GM23338 (cell line): Measurements from ENCODE around the gene GRK7. TPM values are rescaled to one million over a fixed set of nuclear protein-coding genes. Genes with fewer than 3 reads are reported as not detected.

Source experiments
- ATAC-seq: fragments of 200-7000 bp; cut with Tn5 transposase; 3 replicates; pipeline ENCODE4 v1.9.1; 2020
- DNase-seq: peaks from one replicate; pipeline ENCODE4 v3.0.0-alpha.2; 2015; ENCODE audit warnings: low spot score
- H2AFZ ChIP-seq: fragments of 200-600 bp; sonication (generic); 2 replicates; pipeline ENCODE4 v1.8.0; 2016; ENCODE audit warnings: antibody characterized with exemption, mild to moderate bottlenecking, moderate library complexity
- H3F3A ChIP-seq: fragments of 200-600 bp; sonication (generic); replicated peaks from 2 replicates; pipeline ENCODE4 v1.8.0; 2017; ENCODE audit warnings: antibody characterized with exemption, mixed run types, low read depth
- H3K27ac ChIP-seq: fragments of 200-600 bp; sonication (generic); 2 replicates; pipeline ENCODE4 v1.6.1; 2016; ENCODE audit warnings: low read depth
- H3K27me3 ChIP-seq: fragments of 200-600 bp; sonication (generic); 2 replicates; pipeline ENCODE4 v1.8.0; 2016; ENCODE audit warnings: mild to moderate bottlenecking, mixed run types, moderate library complexity; ENCODE audit not compliant: insufficient read depth
- H3K36me3 ChIP-seq: fragments of 200-600 bp; sonication (generic); 2 replicates; pipeline ENCODE4 v1.8.0; 2016; ENCODE audit warnings: mild to moderate bottlenecking; ENCODE audit not compliant: insufficient read depth
- H3K4me1 ChIP-seq: fragments of 200-600 bp; sonication (generic); 2 replicates; pipeline ENCODE4 v1.8.0; 2016; ENCODE audit warnings: mild to moderate bottlenecking, moderate library complexity; ENCODE audit not compliant: insufficient read depth
- H3K4me2 ChIP-seq: fragments of 200-600 bp; sonication (generic); 2 replicates; pipeline ENCODE4 v1.7.1; 2017; ENCODE audit warnings: mixed run types
- H3K4me3 ChIP-seq: fragments of 200-600 bp; sonication (generic); 2 replicates; pipeline ENCODE4 v1.6.1; 2016; ENCODE audit warnings: mixed run types
- H3K79me2 ChIP-seq: fragments of 200-600 bp; sonication (generic); replicated peaks from 2 replicates; pipeline ENCODE4 v1.8.0; 2017; ENCODE audit warnings: mild to moderate bottlenecking; ENCODE audit not compliant: insufficient read depth
- H3K9me2 ChIP-seq: fragments of 200-600 bp; sonication (generic); 2 replicates; pipeline ENCODE4 v1.8.0; 2017; ENCODE audit not compliant: insufficient read depth
- H4K20me1 ChIP-seq: fragments of 200-600 bp; sonication (generic); replicated peaks from 2 replicates; pipeline ENCODE4 v1.8.0; 2017; ENCODE audit warnings: mild to moderate bottlenecking; ENCODE audit not compliant: insufficient read depth
- H3K27ac Mint-ChIP-seq: 2 replicates; pipeline ENCODE4 v1.8.0; 2020; ENCODE audit warnings: inconsistent platforms, mild to moderate bottlenecking, moderate library complexity, mixed read lengths
- H3K27me3 Mint-ChIP-seq: 3 replicates; pipeline ENCODE4 v1.8.0; 2022; ENCODE audit warnings: low read depth, mild to moderate bottlenecking, moderate library complexity, mixed read lengths, inconsistent platforms; ENCODE audit not compliant: insufficient read depth, poor library complexity
- H3K36me3 Mint-ChIP-seq: 3 replicates; pipeline ENCODE4 v1.8.0; 2021; ENCODE audit warnings: low read depth, mild to moderate bottlenecking, inconsistent platforms, moderate library complexity, mixed read lengths
- H3K4me1 Mint-ChIP-seq: 3 replicates; pipeline ENCODE4 v1.8.0; 2020; ENCODE audit warnings: mild to moderate bottlenecking, inconsistent platforms, mixed read lengths
- H3K4me3 Mint-ChIP-seq: 3 replicates; pipeline ENCODE4 v1.8.0; 2021; ENCODE audit warnings: moderate library complexity, mild to moderate bottlenecking, inconsistent platforms, mixed read lengths
- H3K9me3 Mint-ChIP-seq: 3 replicates; pipeline ENCODE4 v1.8.0; 2020; ENCODE audit warnings: moderate library complexity, mild to moderate bottlenecking, inconsistent platforms, mixed read lengths
- CREB1 ChIP-seq: fragments of 250-450 bp; sonication (Bioruptor Pico); IDR thresholded peaks from 2 replicates; pipeline ENCODE4 v1.5.0; 2020; ENCODE audit warnings: low read depth, mild to moderate bottlenecking, moderate library complexity
- ETS1 ChIP-seq: IDR thresholded peaks from 2 replicates; pipeline ENCODE4 v1.6.1; 2016; ENCODE audit warnings: antibody characterized with exemption
- EZH2 ChIP-seq: fragments of 200-600 bp; sonication (generic); IDR thresholded peaks from one replicate; pipeline ENCODE4 v1.8.0; 2017; ENCODE audit warnings: antibody characterized with exemption, mild to moderate bottlenecking, low read depth; ENCODE audit not compliant: unreplicated experiment
- EZH2phosphoT487 ChIP-seq: fragments of 200-600 bp; sonication (generic); IDR thresholded peaks from one replicate; pipeline ENCODE4 v1.8.1; 2018; ENCODE audit warnings: antibody characterized with exemption; ENCODE audit not compliant: unreplicated experiment
- JUNB ChIP-seq: IDR thresholded peaks from one replicate; pipeline ENCODE4 v1.6.1; 2016; ENCODE audit warnings: antibody characterized with exemption; ENCODE audit not compliant: unreplicated experiment
- NANOG ChIP-seq: IDR thresholded peaks from 2 replicates; pipeline ENCODE4 v1.6.1; 2016; ENCODE audit warnings: antibody characterized with exemption, borderline replicate concordance
- POLR2AphosphoS5 ChIP-seq: IDR thresholded peaks from 2 replicates; pipeline ENCODE4 v1.6.1; 2016; ENCODE audit warnings: antibody characterized with exemption, low read depth
- REST ChIP-seq: IDR thresholded peaks from one replicate; pipeline ENCODE4 v1.6.1; 2018; ENCODE audit warnings: antibody characterized with exemption; ENCODE audit not compliant: unreplicated experiment
- STAT1 ChIP-seq: IDR thresholded peaks from one replicate; pipeline ENCODE4 v1.6.1; 2016; ENCODE audit warnings: antibody characterized with exemption; ENCODE audit not compliant: unreplicated experiment
- ZNF114 ChIP-seq: fragments of 250-450 bp; sonication (Bioruptor Pico); IDR thresholded peaks from 2 replicates; pipeline ENCODE4 v1.5.0; 2020; ENCODE audit warnings: mild to moderate bottlenecking, moderate library complexity
- ZNF331 ChIP-seq: fragments of 250-450 bp; sonication (Bioruptor Pico); IDR thresholded peaks from 2 replicates; pipeline ENCODE4 v1.5.0; 2020; ENCODE audit warnings: low read depth, mild to moderate bottlenecking, moderate library complexity
- polyA plus RNA-seq: library from polyadenylated mRNA; unstranded; fragments of >200 nt; fragmentation: Nextera tagmentation; extraction: Ambion mirVana; gene quantifications from 2 replicates; pipeline ENCODE4 v1.2.1, GENCODE V29; 2016
- total RNA-seq: library from RNA; depleted of rRNA; stranded (reverse); fragments of >200 nt; shearing (Covaris generic); gene quantifications from 2 replicates; pipeline ENCODE4 v1.2.3, GENCODE V29; 2014
- TF ChIP-seq, protein P1 (sequence below), 2 experiments: fragments of 200-600 bp in 1 of 2; sonication (generic) in 1 of 2; conservative IDR thresholded peaks; 2 replicates each; pipeline versions ENCODE4 v1.5.1 to v1.6.1; 2016 to 2017; ENCODE audit warnings: antibody characterized with exemption in 2 of 2, low read depth in 2 of 2, mild to moderate bottlenecking in 2 of 2, moderate library complexity in 1 of 2

GRK7 gene
- total and polyA plus RNA-seq, 2 experiments from 2014 or later: not detected

DNA sequence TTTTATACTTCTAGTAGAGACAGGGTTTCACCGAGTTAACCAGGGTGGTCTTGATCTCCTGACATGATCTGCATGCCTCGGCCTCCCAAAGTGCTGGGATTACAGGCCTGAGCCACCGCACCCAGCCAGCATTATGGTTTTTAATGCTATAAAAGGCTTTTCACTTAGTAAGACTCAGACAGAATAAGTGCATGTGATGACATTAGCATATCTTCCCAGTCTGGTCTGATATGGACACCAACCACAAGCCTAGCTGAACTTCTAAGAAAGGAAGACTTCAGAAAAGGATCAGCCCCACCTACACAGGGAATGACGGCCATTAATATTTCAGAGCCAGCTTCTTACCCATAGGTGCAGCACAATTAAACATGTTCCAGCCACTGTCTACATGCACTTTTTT is 27.0 kb downstream of the GRK7 start (continued):
- TF ChIP-seq, protein P1, sequence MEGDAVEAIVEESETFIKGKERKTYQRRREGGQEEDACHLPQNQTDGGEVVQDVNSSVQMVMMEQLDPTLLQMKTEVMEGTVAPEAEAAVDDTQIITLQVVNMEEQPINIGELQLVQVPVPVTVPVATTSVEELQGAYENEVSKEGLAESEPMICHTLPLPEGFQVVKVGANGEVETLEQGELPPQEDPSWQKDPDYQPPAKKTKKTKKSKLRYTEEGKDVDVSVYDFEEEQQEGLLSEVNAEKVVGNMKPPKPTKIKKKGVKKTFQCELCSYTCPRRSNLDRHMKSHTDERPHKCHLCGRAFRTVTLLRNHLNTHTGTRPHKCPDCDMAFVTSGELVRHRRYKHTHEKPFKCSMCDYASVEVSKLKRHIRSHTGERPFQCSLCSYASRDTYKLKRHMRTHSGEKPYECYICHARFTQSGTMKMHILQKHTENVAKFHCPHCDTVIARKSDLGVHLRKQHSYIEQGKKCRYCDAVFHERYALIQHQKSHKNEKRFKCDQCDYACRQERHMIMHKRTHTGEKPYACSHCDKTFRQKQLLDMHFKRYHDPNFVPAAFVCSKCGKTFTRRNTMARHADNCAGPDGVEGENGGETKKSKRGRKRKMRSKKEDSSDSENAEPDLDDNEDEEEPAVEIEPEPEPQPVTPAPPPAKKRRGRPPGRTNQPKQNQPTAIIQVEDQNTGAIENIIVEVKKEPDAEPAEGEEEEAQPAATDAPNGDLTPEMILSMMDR (conservative IDR thresholded peaks at IDR 0.05; ENCODE audit: low read depth in 2 of 2): no peak
- TF ChIP-seq EZH2: no peak
- TF ChIP-seq ETS1: no peak
- no peak for TF ChIP-seq CREB1 (CRISPR knock-in tag)
- no peak for TF ChIP-seq STAT1
- no peak for TF ChIP-seq ZNF331 (CRISPR knock-in tag)
- TF ChIP-seq ZNF114 (CRISPR knock-in tag): no peak
- TF ChIP-seq EZH2phosphoT487: no peak
- no peak for TF ChIP-seq JUNB
- TF ChIP-seq REST: no peak
- TF ChIP-seq NANOG: no peak

DNA sequence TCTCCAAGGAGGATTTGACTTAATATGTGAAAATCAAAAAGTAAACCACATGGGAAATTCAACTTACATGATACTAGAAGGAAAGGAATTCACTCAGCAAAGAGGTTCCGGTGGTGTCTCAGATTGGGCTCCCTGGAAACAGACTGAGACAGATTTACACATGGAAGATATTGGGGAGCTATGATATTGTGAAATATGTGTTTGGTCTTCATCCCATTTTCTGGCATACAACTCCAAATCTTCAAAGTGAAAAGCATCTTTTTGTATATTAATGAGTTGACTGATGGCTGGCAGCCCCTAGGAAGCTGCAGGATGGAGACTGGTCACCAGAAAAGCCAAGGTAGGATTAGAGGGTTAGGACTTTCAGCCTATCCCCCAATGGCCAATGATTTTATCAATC is 29.3 kb downstream of the GRK7 start:
- H3K4me1 Mint-ChIP-seq: peaks cover 16% of the 10 kb centered on the region
- H3K9me2 ChIP-seq: no peaks in the 10 kb centered on the region
- no peaks in the 10 kb centered on the region for H4K20me1 ChIP-seq
- DNase-seq (no peak), ATAC-seq (no peak)
- no peaks in the 10 kb centered on the region for H3K36me3 ChIP-seq
- no peak overlapping the region for H3K4me2 ChIP-seq
- no peaks in the 10 kb centered on the region; the same call in 2 of the 3 replicates for H3K36me3 Mint-ChIP-seq
- H3K9me3 Mint-ChIP-seq: no peaks in the 10 kb centered on the region
- H2AFZ ChIP-seq: no peak overlapping the region
- H3K4me1 ChIP-seq: peaks cover 7% of the 10 kb centered on the region
- H3K27me3 ChIP-seq: peaks cover 12% of the 10 kb centered on the region; the same call in 1 of the 2 replicates
- no peaks in the 10 kb centered on the region for H3K79me2 ChIP-seq
- no peaks in the 10 kb centered on the region for H3F3A ChIP-seq
- no peak overlapping the region for H3K27ac ChIP-seq
- H3K27ac Mint-ChIP-seq: no peak overlapping the region
- H3K27me3 Mint-ChIP-seq: peaks cover 11% of the 10 kb centered on the region
- H3K4me3 ChIP-seq: no peak overlapping the region
- H3K4me3 Mint-ChIP-seq: no peak overlapping the region
- TF ChIP-seq EZH2 (no peak), CREB1 (CRISPR knock-in tag) (no peak), STAT1 (no peak), POLR2AphosphoS5 (no peak), ZNF114 (CRISPR knock-in tag) (no peak), NANOG (no peak), JUNB (no peak), REST (no peak)
- TF ChIP-seq, protein P1 (conservative IDR thresholded peaks at IDR 0.05; ENCODE audit: low read depth in 2 of 2): no peak
